Measurements from ENCODE around the gene PCDHB7. TPM values are rescaled to one million over a fixed set of nuclear protein-coding genes. Genes with fewer than 3 reads are reported as not detected.
"Not testable (repeated sequence)": the region's sequence is repeated elsewhere in the genome, so short reads cannot be mapped to it uniquely, and the experiment has no call there.

The PCDHB7 gene
- total RNA-seq, 1 experiment from 2014 or later: not detected

- H3K9me3 Mint-ChIP-seq (ENCODE audit: unreplicated experiment): peaks cover 44% of the 10 kb centered on the region
- Histone ChIP-seq H3K9me3 (no peaks in the 10 kb centered on the region), H3K4me1 (no peaks in the 10 kb centered on the region), H3K27me3 (replicated peaks; ENCODE audit: control insufficient read depth, insufficient read depth, low read length) (no peaks in the 10 kb centered on the region), H3K36me3 (ENCODE audit: control insufficient read depth, insufficient read depth, low read length) (no peaks in the 10 kb centered on the region), H3K4me3 (ENCODE audit: low read depth, low read length) (no peak within 1 kb of the TSS)
- H3K27me3 Mint-ChIP-seq (ENCODE audit: insufficient read depth, unreplicated experiment): no peaks in the 10 kb centered on the region
- ChIA-PET CTCF (no interaction called here), POLR2A (no interaction called here)
- BruUV-seq (replicated peaks): no TSS peak
- no peak within 1 kb of the TSS for H3K4me3 Mint-ChIP-seq (ENCODE audit: unreplicated experiment)
- intact Hi-C loops (cut with micrococcal nuclease; ENCODE audit: unreplicated experiment): no loop called here
- no peak within 1 kb of the TSS for H3K27ac Mint-ChIP-seq (ENCODE audit: unreplicated experiment)
- no peak for TF ChIP-seq CTCF (IDR thresholded peaks at IDR 0.05; ENCODE audit: insufficient read depth in 1 of 2, low read depth in 1 of 2, low read length in 1 of 2, severe bottlenecking in 1 of 2, unreplicated experiment in 1 of 2)
- no peak for DNase-seq
- H3K36me3 Mint-ChIP-seq (ENCODE audit: insufficient read depth, unreplicated experiment): no peaks in the 10 kb centered on the region
- no peaks in the 10 kb centered on the region for H3K4me1 Mint-ChIP-seq (ENCODE audit: low read depth, unreplicated experiment)
Measured at GRCh38 chr5:141149812-141150211, 22.6 kb upstream of the PCDHB7 start, which contains the start of gene PCDHB6. Gene PCDHB6 (plus strand): TSS chr5:141150057. CDS start chr5:141150258, 201 bp downstream.

GRCh38 chr5:141150224-141150992 lies 22.0 kb upstream of the PCDHB7 start:
- no TSS peak for BruUV-seq (replicated peaks)
- Histone ChIP-seq H3K27me3 (replicated peaks; ENCODE audit: control insufficient read depth, insufficient read depth, low read length) (no peaks in the 10 kb centered on the region), H3K4me1 (no peaks in the 10 kb centered on the region), H3K9me3 (no peaks in the 10 kb centered on the region), H3K36me3 (ENCODE audit: control insufficient read depth, insufficient read depth, low read length) (no peaks in the 10 kb centered on the region), H3K4me3 (ENCODE audit: low read depth, low read length) (no peak overlapping the region)
- CTCF ChIA-PET: no interaction called here
- Mint-ChIP-seq H3K4me3 (ENCODE audit: unreplicated experiment) (no peak overlapping the region), H3K27ac (ENCODE audit: unreplicated experiment) (no peak overlapping the region), H3K36me3 (ENCODE audit: insufficient read depth, unreplicated experiment) (no peaks in the 10 kb centered on the region), H3K27me3 (ENCODE audit: insufficient read depth, unreplicated experiment) (no peaks in the 10 kb centered on the region), H3K9me3 (ENCODE audit: unreplicated experiment) (peaks cover 44% of the 10 kb centered on the region), H3K4me1 (ENCODE audit: low read depth, unreplicated experiment) (no peaks in the 10 kb centered on the region)
- TF ChIP-seq CTCF (IDR thresholded peaks at IDR 0.05; ENCODE audit: insufficient read depth in 1 of 2, low read depth in 1 of 2, low read length in 1 of 2, severe bottlenecking in 1 of 2, unreplicated experiment in 1 of 2): no peak
- intact Hi-C loops (cut with micrococcal nuclease; ENCODE audit: unreplicated experiment): no loop called here
- DNase-seq: no peak
- POLR2A ChIA-PET: no interaction called here

- no peak for DNase-seq
- no TSS peak for BruUV-seq (replicated peaks)
- Histone ChIP-seq H3K9me3 (0 out of 2 replicates have a peak, but pooled peaks cover 4% of the 10 kb centered on the region), H3K4me1 (no peaks in the 10 kb centered on the region), H3K36me3 (ENCODE audit: control insufficient read depth, insufficient read depth, low read length) (no peaks in the 10 kb centered on the region), H3K27me3 (replicated peaks; ENCODE audit: control insufficient read depth, insufficient read depth, low read length) (no peaks in the 10 kb centered on the region), H3K4me3 (ENCODE audit: low read depth, low read length) (no peak overlapping the region)
- intact Hi-C loops (cut with micrococcal nuclease; ENCODE audit: unreplicated experiment): no loop called here
- H3K27me3 Mint-ChIP-seq (ENCODE audit: insufficient read depth, unreplicated experiment): no peaks in the 10 kb centered on the region
- H3K4me3 Mint-ChIP-seq (ENCODE audit: unreplicated experiment): no peak overlapping the region
- H3K9me3 Mint-ChIP-seq (ENCODE audit: unreplicated experiment): peaks cover 44% of the 10 kb centered on the region
- no peaks in the 10 kb centered on the region for H3K4me1 Mint-ChIP-seq (ENCODE audit: low read depth, unreplicated experiment)
- H3K36me3 Mint-ChIP-seq (ENCODE audit: insufficient read depth, unreplicated experiment): no peaks in the 10 kb centered on the region
- H3K27ac Mint-ChIP-seq (ENCODE audit: unreplicated experiment): no peak overlapping the region
- POLR2A ChIA-PET: no interaction called here
- CTCF ChIA-PET: no interaction called here
- TF ChIP-seq CTCF (IDR thresholded peaks at IDR 0.05; ENCODE audit: insufficient read depth in 1 of 2, low read depth in 1 of 2, low read length in 1 of 2, severe bottlenecking in 1 of 2, unreplicated experiment in 1 of 2): no peak
Measured at GRCh38 chr5:141150993-141151325, 21.5 kb upstream of the PCDHB7 start.

GRCh38 chr5:141151632-141152031 lies 20.8 kb upstream of the PCDHB7 start:
- peaks cover 44% of the 10 kb centered on the region for H3K9me3 Mint-ChIP-seq (ENCODE audit: unreplicated experiment)
- H3K4me3 Mint-ChIP-seq (ENCODE audit: unreplicated experiment); DNase-seq; H3K27me3 ChIP-seq (replicated peaks; ENCODE audit: control insufficient read depth, insufficient read depth, low read length); H3K36me3 ChIP-seq (ENCODE audit: control insufficient read depth, insufficient read depth, low read length); intact Hi-C loops (cut with micrococcal nuclease; ENCODE audit: unreplicated experiment); CTCF ChIA-PET; BruUV-seq (replicated peaks); H3K4me3 ChIP-seq (ENCODE audit: low read depth, low read length); H3K4me1 Mint-ChIP-seq (ENCODE audit: low read depth, unreplicated experiment); H3K4me1 ChIP-seq; H3K36me3 Mint-ChIP-seq (ENCODE audit: insufficient read depth, unreplicated experiment); H3K9me3 ChIP-seq; H3K27me3 Mint-ChIP-seq (ENCODE audit: insufficient read depth, unreplicated experiment); POLR2A ChIA-PET; H3K27ac Mint-ChIP-seq (ENCODE audit: unreplicated experiment): not testable (repeated sequence)

- H3K27ac Mint-ChIP-seq (ENCODE audit: unreplicated experiment); H3K4me3 ChIP-seq (ENCODE audit: low read depth, low read length); POLR2A ChIA-PET; H3K9me3 ChIP-seq; DNase-seq; H3K4me1 ChIP-seq; H3K4me3 Mint-ChIP-seq (ENCODE audit: unreplicated experiment); H3K36me3 ChIP-seq (ENCODE audit: control insufficient read depth, insufficient read depth, low read length); H3K27me3 Mint-ChIP-seq (ENCODE audit: insufficient read depth, unreplicated experiment); intact Hi-C loops (cut with micrococcal nuclease; ENCODE audit: unreplicated experiment); H3K4me1 Mint-ChIP-seq (ENCODE audit: low read depth, unreplicated experiment); H3K36me3 Mint-ChIP-seq (ENCODE audit: insufficient read depth, unreplicated experiment); CTCF ChIA-PET; H3K27me3 ChIP-seq (replicated peaks; ENCODE audit: control insufficient read depth, insufficient read depth, low read length); BruUV-seq (replicated peaks): not testable (repeated sequence)
- H3K9me3 Mint-ChIP-seq (ENCODE audit: unreplicated experiment): peaks cover 44% of the 10 kb centered on the region
Measured at GRCh38 chr5:141152096-141152495, 20.3 kb upstream of the PCDHB7 start.
